Measurements from ENCODE around the gene G3BP2.
A peak's percentile ranks its signal among the peaks of the same experiment; 100 is the strongest.
"Not testable (repeated sequence)": the region's sequence is repeated elsewhere in the genome, so short reads cannot be mapped to it uniquely, and the experiment has no call there.

Gene G3BP2

GRCh38 chr4:75683482-75684155, 10.4 kb upstream of the G3BP2 start:
- no peak for DNase-seq

DNA sequence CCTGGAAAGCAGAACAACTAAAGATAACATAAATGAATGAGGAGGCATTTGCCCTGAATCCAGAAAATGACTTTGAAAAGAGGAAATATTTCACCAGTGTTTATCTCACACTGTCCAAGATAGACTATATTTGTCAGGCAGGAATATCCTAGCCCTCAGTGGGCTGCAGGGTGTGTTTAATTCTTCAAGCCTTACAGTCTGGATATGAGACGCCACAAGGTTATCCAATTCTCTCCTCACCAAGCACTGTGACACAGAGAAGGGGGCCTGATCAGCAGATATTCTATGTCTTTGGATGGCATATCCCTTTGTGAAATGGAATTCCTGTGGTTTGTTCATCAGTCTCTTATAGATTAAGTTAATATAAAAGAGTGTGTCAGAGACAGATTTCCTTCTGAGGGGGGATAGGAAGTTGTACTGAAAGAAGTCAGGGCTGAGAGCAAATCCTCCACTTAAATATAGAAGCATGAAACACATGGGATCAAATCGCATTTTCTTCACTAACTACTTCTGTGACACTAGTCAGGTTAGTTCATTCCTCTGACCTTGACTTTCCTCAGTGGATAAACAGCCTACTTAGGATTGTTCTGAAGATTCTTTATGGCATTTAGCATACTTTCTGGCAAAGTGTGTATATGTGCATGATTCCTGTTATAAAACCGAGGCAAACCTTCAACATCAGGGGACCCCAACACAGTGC, 6.8 kb upstream of the G3BP2 start:
- no peak for DNase-seq

- DNase-seq: no peak
These were observed 5.8 kb upstream of the G3BP2 start for GRCh38 chr4:75678965-75679364.

GRCh38 chr4:75678473-75678872, 5.3 kb upstream of the G3BP2 start:
- DNase-seq: no peak

DNA sequence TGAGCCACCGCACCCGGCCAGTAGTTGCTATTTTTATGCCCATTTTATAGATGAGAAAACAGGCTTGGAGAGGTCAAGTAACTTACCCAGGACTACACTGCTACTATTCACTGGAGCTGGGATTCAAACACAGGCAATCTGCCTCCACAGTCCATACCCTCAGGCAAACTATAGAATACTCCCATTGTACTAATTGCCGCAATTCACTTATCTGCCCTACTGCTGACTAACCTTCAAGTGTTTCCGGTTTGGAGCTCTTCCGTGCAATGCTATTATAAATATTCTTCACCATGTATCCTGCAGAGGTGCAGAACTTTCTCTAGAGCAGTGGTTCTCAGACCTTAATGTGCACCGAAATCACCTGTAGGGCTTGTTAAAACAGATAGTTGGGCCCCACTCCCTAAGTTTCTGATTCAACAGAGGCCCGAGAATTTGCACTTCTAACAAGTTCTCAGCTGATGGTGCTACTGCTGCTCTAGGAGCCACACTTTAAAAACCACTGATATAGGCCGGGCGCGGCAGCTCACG, 1.9 kb upstream of the G3BP2 start:
- no peak for DNase-seq

- no peak for DNase-seq
These were observed 733 bp upstream of the G3BP2 start for GRCh38 chr4:75673959-75674328.

- DNase-seq: peak; percentile 56 to 66
These were observed 667 bp downstream of the G3BP2 start for GRCh38 chr4:75672461-75673026.

DNA sequence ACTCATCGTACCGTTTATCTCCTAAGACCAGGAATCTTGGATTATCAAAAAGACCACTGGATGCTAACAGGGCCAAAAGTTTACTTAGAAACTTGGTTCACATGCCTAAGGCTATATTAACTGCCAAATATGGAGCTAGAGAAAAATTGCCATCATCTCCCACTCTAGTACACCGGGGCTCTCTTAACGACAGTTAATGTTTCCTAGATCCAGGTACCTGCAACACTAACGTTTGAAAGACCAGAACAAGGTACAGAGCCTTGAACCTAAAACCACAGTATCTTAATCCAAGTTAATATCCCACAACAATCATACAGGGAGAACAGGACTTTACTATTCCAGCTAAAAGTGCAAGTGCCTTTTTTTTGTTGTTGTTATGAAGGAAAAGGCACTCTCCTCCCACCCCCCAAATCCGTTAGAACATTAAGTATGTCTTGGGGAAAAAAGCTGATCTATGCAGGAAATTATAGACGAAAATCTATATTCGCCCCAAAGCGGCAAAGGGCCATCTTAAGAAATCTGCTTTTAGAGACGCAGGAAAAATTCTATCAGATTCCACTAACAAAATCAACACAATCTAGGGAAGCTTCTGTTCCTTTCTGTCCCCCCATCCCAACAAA, 1.3 kb downstream of the G3BP2 start:
- no peak for DNase-seq

DNA sequence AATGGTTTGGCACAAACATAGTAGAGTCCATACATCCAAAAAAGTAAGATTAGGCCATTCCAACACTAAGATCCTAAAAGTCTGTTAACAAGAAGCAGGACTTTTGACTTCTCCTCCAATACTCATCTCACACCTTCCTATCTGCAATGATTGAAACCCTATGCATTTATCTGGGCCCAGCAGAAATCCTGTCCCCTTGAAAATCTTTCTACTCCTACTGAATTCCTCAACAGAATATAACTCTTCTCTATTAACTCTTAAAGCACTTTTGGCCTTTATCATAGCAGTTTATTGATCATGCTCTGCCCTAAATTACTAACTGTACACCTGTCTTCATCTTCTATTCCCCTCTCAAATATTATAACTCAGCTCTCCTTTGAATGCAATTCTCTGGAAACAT, 4.6 kb downstream of the G3BP2 start:
- no peak for DNase-seq

GRCh38 chr4:75667636-75668035, 5.6 kb downstream of the G3BP2 start:
- not testable (repeated sequence) for DNase-seq

GRCh38 chr4:75666299-75666698, 6.9 kb downstream of the G3BP2 start:
- no peak for DNase-seq

GRCh38 chr4:75664604-75665003, 8.6 kb downstream of the G3BP2 start:
- not testable (repeated sequence) for DNase-seq

DNA sequence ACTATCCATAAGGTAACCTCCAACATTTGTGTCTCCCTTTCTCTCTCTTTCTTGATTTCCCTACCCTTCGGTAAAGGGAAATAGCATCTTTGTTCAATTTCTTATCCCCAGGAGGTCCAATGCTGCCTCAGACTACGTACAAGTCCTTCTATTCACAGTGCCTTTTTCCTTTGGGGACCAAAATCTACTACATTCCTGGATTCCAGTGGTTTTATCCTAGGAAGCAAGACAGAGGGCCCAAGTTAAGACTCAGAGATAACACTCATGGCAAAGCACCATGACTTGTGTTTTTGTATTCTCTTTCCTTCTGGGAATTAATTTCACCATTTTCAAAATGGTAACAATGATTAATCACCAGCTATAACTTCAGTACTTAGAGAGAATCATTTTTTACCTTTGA, 10.6 kb downstream of the G3BP2 start:
- DNase-seq: no peak

GRCh38 chr4:75660491-75660890, 12.7 kb downstream of the G3BP2 start:
- DNase-seq: no peak

DNA sequence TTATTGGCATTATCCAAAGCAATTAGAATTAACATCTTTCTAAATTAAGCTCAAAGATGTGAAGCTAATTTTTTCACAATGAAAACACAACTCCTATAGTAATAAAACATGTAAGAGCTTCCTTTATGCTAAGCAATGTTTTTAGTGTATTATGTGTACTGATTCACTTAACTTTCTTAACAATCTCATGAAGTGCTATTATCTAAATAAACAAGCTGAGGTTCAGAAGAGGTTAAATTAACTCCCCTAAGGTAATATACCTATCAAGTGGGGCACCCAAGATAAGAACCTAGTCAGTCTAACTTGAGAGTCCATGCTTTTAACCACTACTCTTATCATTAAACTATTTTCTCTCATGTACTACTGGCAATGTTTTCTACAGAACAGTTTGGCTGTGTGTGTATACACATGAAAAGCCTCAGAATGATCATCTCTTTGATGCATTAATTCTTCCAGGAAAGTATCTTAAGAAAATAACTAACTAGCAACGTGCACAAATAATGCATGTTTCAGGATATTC, 13.6 kb downstream of the G3BP2 start:
- DNase-seq: no peak

GRCh38 chr4:75658876-75659275, 14.3 kb downstream of the G3BP2 start:
- peak in 1 of 2 donors; percentile 10 for DNase-seq

DNA sequence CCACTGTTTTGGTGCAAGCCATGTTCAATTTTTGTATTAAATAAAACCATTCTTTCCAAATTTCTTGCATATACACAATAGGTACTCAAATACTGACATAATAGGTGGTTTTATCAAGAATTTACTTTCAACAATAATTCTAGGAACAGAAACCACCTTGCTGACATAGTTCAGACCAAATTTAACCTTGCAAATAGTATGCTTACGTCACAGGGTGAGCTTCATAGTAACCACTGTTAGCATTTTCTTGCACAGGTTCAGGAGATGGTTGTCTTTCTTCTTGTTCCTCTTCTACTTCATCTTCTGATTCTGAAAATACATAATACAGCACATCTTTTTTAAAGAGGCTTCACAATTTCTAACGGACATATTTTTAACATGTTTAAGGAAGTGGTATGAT, 17.6 kb downstream of the G3BP2 start:
- no peak for DNase-seq

- no peak for DNase-seq
These were observed 18.3 kb downstream of the G3BP2 start for GRCh38 chr4:75654905-75655304.

- peak in 1 of 2 donors; percentile 19 for DNase-seq
These were observed 19.2 kb downstream of the G3BP2 start for GRCh38 chr4:75653845-75654503.

DNA sequence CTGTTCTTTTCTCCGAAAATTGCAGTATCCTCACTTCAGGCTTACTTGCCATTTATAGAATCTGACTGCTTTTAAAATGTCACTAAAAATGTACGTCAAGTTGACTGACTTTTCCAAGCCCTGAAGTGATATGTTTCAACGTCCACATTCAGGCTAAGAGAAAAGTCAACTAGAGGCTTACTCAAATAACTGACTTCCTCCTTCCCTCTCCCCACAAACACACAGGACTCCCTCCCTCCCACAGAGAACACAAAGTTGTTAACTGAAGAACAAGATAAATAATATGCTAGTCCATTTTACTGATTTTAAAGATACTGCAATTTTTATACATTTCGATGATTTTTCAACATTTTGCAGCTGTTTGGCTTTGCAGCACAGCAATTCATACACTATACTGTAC, 29.1 kb downstream of the G3BP2 start:
- no peak for DNase-seq

DNA sequence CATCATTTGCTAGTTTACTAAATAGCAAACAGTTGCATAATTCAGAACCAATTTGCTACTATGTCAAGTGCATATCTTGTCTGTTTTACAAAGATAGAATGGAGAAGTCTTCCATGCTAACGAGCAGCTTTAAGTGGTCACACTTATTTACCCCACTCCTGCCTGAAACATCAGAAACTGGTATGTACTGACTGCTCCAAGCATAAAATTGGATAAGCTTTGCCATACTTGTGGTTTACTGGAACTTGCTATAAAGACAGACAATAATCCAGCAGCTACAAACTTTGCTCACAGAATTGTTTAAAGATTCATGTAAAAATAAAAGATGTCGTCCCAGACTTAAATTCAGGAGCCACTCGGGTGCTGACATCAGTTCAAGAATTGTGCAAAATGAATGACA, 29.6 kb downstream of the G3BP2 start:
- no peak for DNase-seq

DNA sequence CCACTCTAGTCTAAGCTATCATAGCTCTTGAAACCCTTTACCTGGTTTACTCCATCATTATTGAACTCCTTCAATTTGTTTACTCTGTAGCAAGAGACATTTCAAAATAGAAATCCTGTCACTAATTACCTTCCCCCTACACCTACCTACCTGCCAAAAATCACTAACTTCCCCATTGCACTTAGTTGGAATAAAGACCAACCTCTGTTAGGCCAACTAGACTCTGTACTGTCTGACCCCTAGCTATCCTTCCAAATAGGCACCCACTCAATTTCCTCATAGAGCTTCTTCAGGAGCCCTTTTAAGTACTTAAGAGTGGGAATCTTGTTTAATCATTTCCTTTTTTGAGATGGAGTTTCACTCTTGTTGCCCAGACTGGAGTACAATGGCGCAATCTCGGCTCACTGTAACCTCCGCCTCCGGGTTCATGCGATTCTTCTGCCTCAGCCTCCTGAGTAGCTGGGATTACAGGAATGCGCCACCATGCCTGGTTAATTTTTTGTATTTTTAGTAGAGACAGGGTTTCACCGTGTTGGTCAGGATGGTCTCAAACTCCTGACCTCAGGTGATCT, 34.0 kb downstream of the G3BP2 start:
- peak; percentile 75 to 90 for DNase-seq

GRCh38 chr4:75637827-75638226, 35.4 kb downstream of the G3BP2 start:
- DNase-seq: no peak

All from inflammatory macrophage treated with lipopolysaccharide for 1 hour (primary cell).